Retinal pigment epithelial cell (primary cell): ENCODE measurements around the gene SLC12A5.

Experiments
- DNase-seq: peaks from one replicate; pipeline ENCODE4 v3.0.0-alpha.2; 2010; ENCODE audit warnings: low read depth
- H3K4me3 ChIP-seq: 2 replicates; pipeline ENCODE4 v1.5.1; 2011; ENCODE audit warnings: mild to moderate bottlenecking, low read length, control low read depth, moderate library complexity
- TF ChIP-seq, protein P1 (sequence below): conservative IDR thresholded peaks from 2 replicates; pipeline ENCODE4 v1.5.1; 2011; ENCODE audit warnings: low read depth, low read length, control low read depth, inconsistent platforms

Gene SLC12A5

DNA sequence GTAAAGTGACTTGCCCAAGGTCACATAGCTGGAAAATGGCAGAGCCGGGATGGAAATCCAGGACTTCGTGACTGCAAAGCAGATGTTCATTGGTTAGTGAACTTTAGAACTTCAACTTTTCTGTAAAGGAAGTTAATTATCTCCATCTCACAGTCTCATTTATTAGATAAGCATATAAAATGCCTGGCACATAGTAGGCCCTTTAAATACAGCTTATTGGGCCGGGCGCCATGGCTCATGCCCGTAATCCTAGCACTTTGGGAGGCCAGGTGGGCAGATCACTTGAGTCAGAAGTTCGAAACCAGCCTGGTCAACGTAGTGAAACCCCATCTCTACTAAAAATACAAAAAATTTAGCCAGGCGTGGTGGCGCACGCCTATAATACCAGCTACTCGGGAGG, 22.1 kb upstream of the SLC12A5 start:
- TF ChIP-seq, protein P1, sequence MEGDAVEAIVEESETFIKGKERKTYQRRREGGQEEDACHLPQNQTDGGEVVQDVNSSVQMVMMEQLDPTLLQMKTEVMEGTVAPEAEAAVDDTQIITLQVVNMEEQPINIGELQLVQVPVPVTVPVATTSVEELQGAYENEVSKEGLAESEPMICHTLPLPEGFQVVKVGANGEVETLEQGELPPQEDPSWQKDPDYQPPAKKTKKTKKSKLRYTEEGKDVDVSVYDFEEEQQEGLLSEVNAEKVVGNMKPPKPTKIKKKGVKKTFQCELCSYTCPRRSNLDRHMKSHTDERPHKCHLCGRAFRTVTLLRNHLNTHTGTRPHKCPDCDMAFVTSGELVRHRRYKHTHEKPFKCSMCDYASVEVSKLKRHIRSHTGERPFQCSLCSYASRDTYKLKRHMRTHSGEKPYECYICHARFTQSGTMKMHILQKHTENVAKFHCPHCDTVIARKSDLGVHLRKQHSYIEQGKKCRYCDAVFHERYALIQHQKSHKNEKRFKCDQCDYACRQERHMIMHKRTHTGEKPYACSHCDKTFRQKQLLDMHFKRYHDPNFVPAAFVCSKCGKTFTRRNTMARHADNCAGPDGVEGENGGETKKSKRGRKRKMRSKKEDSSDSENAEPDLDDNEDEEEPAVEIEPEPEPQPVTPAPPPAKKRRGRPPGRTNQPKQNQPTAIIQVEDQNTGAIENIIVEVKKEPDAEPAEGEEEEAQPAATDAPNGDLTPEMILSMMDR = no peak
- no peak for DNase-seq
- H3K4me3 ChIP-seq = no peak overlapping the region

DNA sequence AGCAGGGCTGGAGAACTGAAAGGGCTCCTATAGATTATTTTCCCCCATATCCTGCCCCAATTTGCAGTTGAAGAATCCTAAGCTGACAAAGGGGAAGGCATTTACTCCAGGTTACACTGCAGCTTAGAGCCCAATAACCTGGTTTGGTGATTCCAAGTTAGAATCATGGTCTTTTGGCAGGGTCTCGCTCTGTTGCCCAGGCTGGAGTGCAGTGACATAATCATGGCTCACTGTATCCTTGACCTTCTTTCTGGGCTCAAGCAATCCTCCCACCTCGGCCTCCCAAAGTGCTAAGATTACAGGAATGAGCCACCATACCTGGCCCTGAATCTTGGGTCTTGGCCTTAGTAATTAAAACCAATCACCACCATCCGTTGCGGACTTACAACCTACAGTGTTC, 21.3 kb upstream of the SLC12A5 start:
- no peak overlapping the region for H3K4me3 ChIP-seq
- TF ChIP-seq, protein P1 = no peak
- no peak for DNase-seq

DNA sequence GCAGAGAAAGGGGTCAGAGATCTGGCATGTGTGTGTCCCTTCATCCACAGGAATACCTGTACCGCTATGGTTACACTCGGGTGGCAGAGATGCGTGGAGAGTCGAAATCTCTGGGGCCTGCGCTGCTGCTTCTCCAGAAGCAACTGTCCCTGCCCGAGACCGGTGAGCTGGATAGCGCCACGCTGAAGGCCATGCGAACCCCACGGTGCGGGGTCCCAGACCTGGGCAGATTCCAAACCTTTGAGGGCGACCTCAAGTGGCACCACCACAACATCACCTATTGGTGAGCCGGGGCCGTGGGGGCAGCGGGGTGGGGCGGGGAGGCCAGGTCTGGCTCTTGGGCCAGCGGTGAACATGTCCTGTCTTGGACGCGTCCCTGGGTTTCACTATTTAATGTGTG, 19.2 kb upstream of the SLC12A5 start:
- no peak overlapping the region for H3K4me3 ChIP-seq
- TF ChIP-seq, protein P1 = no peak
- no peak for DNase-seq

DNA sequence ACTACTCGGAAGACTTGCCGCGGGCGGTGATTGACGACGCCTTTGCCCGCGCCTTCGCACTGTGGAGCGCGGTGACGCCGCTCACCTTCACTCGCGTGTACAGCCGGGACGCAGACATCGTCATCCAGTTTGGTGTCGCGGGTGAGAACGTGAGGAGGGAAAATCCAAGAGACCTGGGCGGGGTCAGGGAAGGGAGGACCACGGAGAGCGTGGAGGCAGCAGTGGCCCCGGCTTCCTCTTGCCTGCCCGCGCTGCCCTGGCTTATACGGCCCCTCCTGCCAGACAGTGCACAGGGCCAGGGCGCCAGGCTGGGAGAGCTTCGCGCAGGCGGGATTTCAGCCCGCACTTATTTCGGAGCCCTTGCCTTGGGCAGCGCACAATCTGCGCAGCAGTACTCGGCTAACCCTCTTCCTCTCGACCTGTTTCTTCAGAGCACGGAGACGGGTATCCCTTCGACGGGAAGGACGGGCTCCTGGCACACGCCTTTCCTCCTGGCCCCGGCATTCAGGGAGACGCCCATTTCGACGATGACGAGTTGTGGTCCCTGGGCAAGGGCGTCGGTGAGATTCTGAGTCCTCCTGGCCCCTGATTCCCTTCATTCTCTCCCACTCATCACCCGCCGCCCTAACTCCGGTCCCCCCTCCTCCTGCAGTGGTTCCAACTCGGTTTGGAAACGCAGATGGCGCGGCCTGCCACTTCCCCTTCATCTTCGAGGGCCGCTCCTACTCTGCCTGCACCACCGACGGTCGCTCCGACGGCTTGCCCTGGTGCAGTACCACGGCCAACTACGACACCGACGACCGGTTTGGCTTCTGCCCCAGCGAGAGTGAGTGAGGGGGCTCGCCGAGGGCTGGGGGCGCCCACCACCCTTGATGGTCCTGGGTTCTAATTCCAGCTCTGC, 18.3 kb upstream of the SLC12A5 start:
- no peak overlapping the region for H3K4me3 ChIP-seq
- DNase-seq = no peak
- TF ChIP-seq, protein P1 = no peak

DNA sequence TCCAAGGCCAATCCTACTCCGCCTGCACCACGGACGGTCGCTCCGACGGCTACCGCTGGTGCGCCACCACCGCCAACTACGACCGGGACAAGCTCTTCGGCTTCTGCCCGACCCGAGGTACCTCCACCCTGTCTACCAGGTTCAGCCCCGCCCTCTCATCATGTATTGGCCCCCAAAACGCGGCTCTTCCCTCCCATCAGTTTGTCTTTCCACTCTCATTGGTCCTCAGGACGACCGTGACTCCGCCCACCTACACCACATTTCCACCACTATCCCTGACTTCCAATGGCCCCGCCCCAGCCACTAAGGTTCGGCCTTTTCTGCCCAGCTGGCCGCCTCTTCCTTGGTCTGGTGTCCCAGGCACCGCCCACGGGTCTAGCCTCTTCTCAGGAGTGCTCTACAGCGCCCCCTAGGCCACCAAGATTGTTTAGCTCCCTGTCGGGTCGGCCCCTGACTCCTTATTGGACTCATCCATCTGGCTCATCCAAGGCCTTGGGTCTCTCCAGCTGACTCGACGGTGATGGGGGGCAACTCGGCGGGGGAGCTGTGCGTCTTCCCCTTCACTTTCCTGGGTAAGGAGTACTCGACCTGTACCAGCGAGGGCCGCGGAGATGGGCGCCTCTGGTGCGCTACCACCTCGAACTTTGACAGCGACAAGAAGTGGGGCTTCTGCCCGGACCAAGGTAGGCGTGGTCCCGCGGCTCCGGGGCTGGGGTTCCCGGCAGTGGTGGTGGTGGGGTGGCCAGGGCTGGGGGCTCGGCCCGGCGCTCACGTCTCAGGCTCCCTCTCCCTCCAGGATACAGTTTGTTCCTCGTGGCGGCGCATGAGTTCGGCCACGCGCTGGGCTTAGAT, 17.2 kb upstream of the SLC12A5 start:
- no peak overlapping the region for H3K4me3 ChIP-seq
- TF ChIP-seq, protein P1 = peak; percentile 28
- no peak for DNase-seq

DNA sequence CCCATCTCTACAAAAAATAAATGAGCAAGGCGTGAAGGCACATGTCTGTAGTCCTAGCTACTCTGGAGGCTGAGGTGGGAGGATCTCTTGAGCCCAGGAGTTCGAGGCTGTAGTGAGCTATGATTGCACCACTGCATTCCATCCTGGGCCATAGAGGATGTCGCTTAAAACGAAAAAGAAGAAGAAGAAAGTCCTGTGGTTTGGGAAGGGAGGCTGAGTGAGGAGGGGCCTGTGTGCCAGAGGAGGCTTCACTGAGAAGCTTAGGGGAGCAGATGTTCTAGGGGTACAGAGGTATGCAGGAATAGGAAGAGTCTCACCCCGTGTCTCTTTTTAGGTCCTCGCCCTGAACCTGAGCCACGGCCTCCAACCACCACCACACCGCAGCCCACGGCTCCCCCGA, 16.1 kb upstream of the SLC12A5 start:
- no peak overlapping the region for H3K4me3 ChIP-seq
- DNase-seq = no peak
- TF ChIP-seq, protein P1 = no peak
